HAP-1 (cell line): ENCODE measurements around the gene SLC19A1.

Experiments used
- DNase-seq, 2 experiments: peaks; one replicate each; pipeline ENCODE4 v3.0.0-alpha.2; 2016 to 2020; ENCODE audit warnings: low spot score in 2 of 2
- H3K27me3 ChIP-seq: fragments of 250-450 bp; sonication (Bioruptor Pico); 2 replicates; pipeline ENCODE4 v1.5.1; 2020; ENCODE audit warnings: low read depth, mild to moderate bottlenecking, moderate library complexity
- H3K36me3 ChIP-seq: fragments of 250-450 bp; sonication (Bioruptor Pico); replicated peaks from 2 replicates; pipeline ENCODE4 v1.5.1; 2020; ENCODE audit warnings: mild to moderate bottlenecking
- H3K4me1 ChIP-seq: fragments of 250-450 bp; sonication (Bioruptor Pico); 2 replicates; pipeline ENCODE4 v1.5.1; 2020; ENCODE audit warnings: mild to moderate bottlenecking
- H3K4me3 ChIP-seq: fragments of 250-450 bp; sonication (Bioruptor Pico); 2 replicates; pipeline ENCODE4 v1.5.1; 2020; ENCODE audit warnings: mild to moderate bottlenecking, moderate library complexity
- H3K9me3 ChIP-seq: fragments of 250-450 bp; sonication (Bioruptor Pico); 2 replicates; pipeline ENCODE4 v1.5.1; 2020; ENCODE audit warnings: mild to moderate bottlenecking, moderate library complexity
- in situ Hi-C: fragments of 300-500 bp; cut with MboI; formaldehyde crosslinking; loops from 3 replicates; pipeline ENCODE4 v1.14.3; 2020; ENCODE audit warnings: low sequenced_read_pairs, inconsistent platforms, mixed read lengths

Gene SLC19A1

GRCh38 chr21:45469273-45470086, 72.8 kb downstream of the SLC19A1 start:
- H3K27me3 ChIP-seq = no peaks in the 10 kb centered on the region
- H3K4me3 ChIP-seq = no peak overlapping the region
- in situ Hi-C loops = loop anchor here (10.0 kb wide), 1 partner anchor 325 kb away; no protein-coding TSS in a partner anchor
- no peaks in the 10 kb centered on the region for H3K9me3 ChIP-seq
- no peak for DNase-seq
- H3K36me3 ChIP-seq = no peaks in the 10 kb centered on the region
- H3K4me1 ChIP-seq = no peaks in the 10 kb centered on the region

- H3K36me3 ChIP-seq = no peaks in the 10 kb centered on the region
- H3K4me3 ChIP-seq = no peak overlapping the region
- DNase-seq = no peak
- no peaks in the 10 kb centered on the region for H3K4me1 ChIP-seq
- no peaks in the 10 kb centered on the region for H3K9me3 ChIP-seq
- in situ Hi-C loops = loop anchor here (10.0 kb wide), 1 partner anchor 324 kb away; no protein-coding TSS in a partner anchor
- H3K27me3 ChIP-seq = no peaks in the 10 kb centered on the region
Measured at GRCh38 chr21:45468971-45469272, 73.3 kb downstream of the SLC19A1 start.

- H3K9me3 ChIP-seq = no peaks in the 10 kb centered on the region
- H3K27me3 ChIP-seq = no peaks in the 10 kb centered on the region
- DNase-seq = no peak
- in situ Hi-C loops = loop anchor here (10.0 kb wide), 1 partner anchor 324 kb away; no protein-coding TSS in a partner anchor
- H3K4me1 ChIP-seq = no peaks in the 10 kb centered on the region
- H3K4me3 ChIP-seq = no peak overlapping the region
- H3K36me3 ChIP-seq = no peaks in the 10 kb centered on the region
Measured at GRCh38 chr21:45468051-45468970, 73.9 kb downstream of the SLC19A1 start.

- no peaks in the 10 kb centered on the region for H3K4me1 ChIP-seq
- no peak overlapping the region for H3K4me3 ChIP-seq
- no peaks in the 10 kb centered on the region for H3K9me3 ChIP-seq
- no peaks in the 10 kb centered on the region for H3K27me3 ChIP-seq
- no peak for DNase-seq
- H3K36me3 ChIP-seq = no peaks in the 10 kb centered on the region
- in situ Hi-C loops = loop anchor here (10.0 kb wide), 1 partner anchor 322 kb away; no protein-coding TSS in a partner anchor
Measured at GRCh38 chr21:45467221-45467779, 74.9 kb downstream of the SLC19A1 start.

- no peak for DNase-seq
- H3K36me3 ChIP-seq = no peaks in the 10 kb centered on the region
- H3K9me3 ChIP-seq = 0 out of 2 replicates have a peak, but pooled peaks cover 2% of the 10 kb centered on the region
- H3K4me1 ChIP-seq = no peaks in the 10 kb centered on the region
- no peak overlapping the region for H3K4me3 ChIP-seq
- H3K27me3 ChIP-seq = no peaks in the 10 kb centered on the region
- in situ Hi-C loops = loop anchor here (10.0 kb wide), 1 partner anchor 322 kb away; no protein-coding TSS in a partner anchor
Measured at GRCh38 chr21:45466330-45467220, 75.7 kb downstream of the SLC19A1 start.

- DNase-seq = no peak
- Histone ChIP-seq H3K9me3 (0 out of 2 replicates have a peak, but pooled peaks cover 2% of the 10 kb centered on the region), H3K27me3 (no peaks in the 10 kb centered on the region), H3K4me3 (no peak overlapping the region), H3K4me1 (no peaks in the 10 kb centered on the region), H3K36me3 (no peaks in the 10 kb centered on the region)
- in situ Hi-C loops = loop anchor here (10.0 kb wide), 1 partner anchor 321 kb away; no protein-coding TSS in a partner anchor
Measured at GRCh38 chr21:45465611-45466329, 76.5 kb downstream of the SLC19A1 start.

- 0 out of 2 replicates have a peak, but pooled peaks cover 2% of the 10 kb centered on the region for H3K9me3 ChIP-seq
- H3K4me1 ChIP-seq = no peaks in the 10 kb centered on the region
- in situ Hi-C loops = loop anchor here (10.0 kb wide), 1 partner anchor 320 kb away; no protein-coding TSS in a partner anchor
- no peak overlapping the region for H3K4me3 ChIP-seq
- no peaks in the 10 kb centered on the region for H3K36me3 ChIP-seq
- no peaks in the 10 kb centered on the region for H3K27me3 ChIP-seq
- no peak for DNase-seq
Measured at GRCh38 chr21:45465105-45465504, 77.1 kb downstream of the SLC19A1 start.

- Histone ChIP-seq H3K4me3 (no peak overlapping the region), H3K9me3 (0 out of 2 replicates have a peak, but pooled peaks cover 2% of the 10 kb centered on the region), H3K27me3 (no peaks in the 10 kb centered on the region), H3K36me3 (no peaks in the 10 kb centered on the region), H3K4me1 (no peaks in the 10 kb centered on the region)
- DNase-seq = no peak
- in situ Hi-C loops = loop anchor here (10.0 kb wide), 1 partner anchor 320 kb away; no protein-coding TSS in a partner anchor
Measured at GRCh38 chr21:45464309-45464708, 77.9 kb downstream of the SLC19A1 start.

- DNase-seq = no peak
- Histone ChIP-seq H3K4me1 (no peaks in the 10 kb centered on the region), H3K27me3 (no peaks in the 10 kb centered on the region), H3K4me3 (no peak overlapping the region), H3K9me3 (0 out of 2 replicates have a peak, but pooled peaks cover 2% of the 10 kb centered on the region), H3K36me3 (no peaks in the 10 kb centered on the region)
- in situ Hi-C loops = loop anchor here (10.0 kb wide), 1 partner anchor 319 kb away; no protein-coding TSS in a partner anchor
Measured at GRCh38 chr21:45463871-45464270, 78.4 kb downstream of the SLC19A1 start.

GRCh38 chr21:45461806-45462341, 80.4 kb downstream of the SLC19A1 start:
- H3K4me1 ChIP-seq = no peaks in the 10 kb centered on the region
- in situ Hi-C loops = loop anchor here (10.0 kb wide), 1 partner anchor 317 kb away; no protein-coding TSS in a partner anchor

GRCh38 chr21:45461369-45461750, 80.9 kb downstream of the SLC19A1 start:
- Histone ChIP-seq H3K27me3 (no peaks in the 10 kb centered on the region), H3K9me3 (0 out of 2 replicates have a peak, but pooled peaks cover 2% of the 10 kb centered on the region), H3K4me3 (no peak overlapping the region), H3K4me1 (no peaks in the 10 kb centered on the region), H3K36me3 (no peaks in the 10 kb centered on the region)
- in situ Hi-C loops = loop anchor here (10.0 kb wide), 1 partner anchor 317 kb away; no protein-coding TSS in a partner anchor
- no peak for DNase-seq

More at GRCh38 chr21:45461806-45462341, 80.4 kb downstream of the SLC19A1 start:
- no peak for DNase-seq
- H3K27me3 ChIP-seq = no peaks in the 10 kb centered on the region
- 0 out of 2 replicates have a peak, but pooled peaks cover 2% of the 10 kb centered on the region for H3K9me3 ChIP-seq
- no peak overlapping the region for H3K4me3 ChIP-seq
- no peaks in the 10 kb centered on the region for H3K36me3 ChIP-seq
